ENCODE measurements around the gene TRIM67.

DNA sequence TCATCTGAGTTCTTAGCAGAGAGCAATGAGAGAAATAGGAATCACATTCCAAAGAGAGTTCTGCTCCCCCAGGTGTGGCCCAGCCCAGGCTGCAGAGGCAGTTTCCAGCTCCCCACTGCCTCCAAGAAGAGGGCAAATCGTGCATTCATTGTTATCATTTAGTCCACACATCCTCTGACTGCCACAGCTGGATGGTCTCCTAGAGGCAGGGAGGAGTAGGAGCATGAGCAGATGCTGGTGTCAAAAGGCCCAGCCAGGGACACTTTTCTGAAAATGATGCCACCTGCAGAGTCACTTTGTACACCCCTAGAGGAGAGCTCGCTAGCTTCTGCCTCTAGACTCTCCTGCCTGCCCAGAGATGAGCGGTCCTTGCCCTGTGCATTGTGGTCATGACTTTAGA lies 45.6 kb downstream of the TRIM67 start:
- no peak for TF ChIP-seq POLR2A (IDR thresholded peaks at IDR 0.05; ENCODE audit: low read depth, low read length)
- no peak for TF ChIP-seq TAF1 (IDR thresholded peaks at IDR 0.05; ENCODE audit: borderline replicate concordance, low read depth, low read length)
- no peak for TF ChIP-seq POLR2AphosphoS5 (IDR thresholded peaks at IDR 0.05; ENCODE audit: low read depth, low read length)
